DMS114 treated with DMSO at 0.1 percent for 48 hours (cell line): ENCODE results near the gene SFT2D1.
"Not testable (repeated sequence)": the region's sequence is repeated elsewhere in the genome, so short reads cannot be mapped to it uniquely, and the experiment has no call there.

ENCODE experiments used
- DNase-seq: peaks from one replicate; lab custom pipeline; 2025; ENCODE audit not compliant: unreplicated experiment; lab: John Stamatoyannopoulos, UW

The SFT2D1 gene

GRCh38 chr6:166342349-166343149, at the start of gene SFT2D1:
Gene SFT2D1 (minus strand): TSS chr6:166342545. CDS start chr6:166342481, 64 bp downstream.
- DNase-seq, result peak; percentile 9

GRCh38 chr6:166389119-166389518, 46.8 kb upstream of the SFT2D1 start:
- DNase-seq, result no peak

DNA sequence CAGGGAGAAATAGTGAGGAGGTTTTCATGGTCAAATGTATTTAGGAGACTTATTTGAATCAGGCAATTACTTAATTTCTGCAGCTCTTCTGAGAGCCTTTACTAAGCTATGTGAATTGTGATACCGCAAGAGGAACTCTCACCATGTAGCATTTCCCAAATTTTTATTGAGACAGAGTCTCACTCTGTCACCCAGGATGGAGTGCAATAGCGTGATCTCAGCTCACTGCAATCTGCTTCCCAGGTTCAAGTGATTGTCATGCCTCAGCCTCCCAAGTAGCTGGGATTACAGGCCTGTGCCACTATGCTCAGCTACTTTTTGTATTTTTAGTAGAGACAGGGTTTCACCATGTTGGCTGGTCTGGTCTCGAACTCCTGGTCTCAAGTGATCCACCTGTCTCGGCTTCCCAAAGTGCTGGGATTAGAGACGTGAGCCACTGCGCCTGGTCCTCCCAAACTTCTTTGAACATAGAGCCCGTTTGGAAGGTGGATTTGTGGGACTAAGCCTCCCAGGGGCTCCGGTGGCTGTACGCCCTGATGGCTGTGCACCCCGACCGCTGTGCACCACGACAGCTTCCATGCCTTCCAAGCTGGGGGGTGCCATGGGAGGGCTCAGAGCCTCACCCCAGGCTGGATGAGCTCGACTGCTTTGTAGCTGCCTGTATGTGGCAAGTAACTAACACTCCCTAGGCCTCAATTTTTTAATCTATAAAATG, 46.1 kb upstream of the SFT2D1 start:
- DNase-seq, result no peak

- DNase-seq, result no peak
Observed at GRCh38 chr6:166387642-166388289, 45.4 kb upstream of the SFT2D1 start.

- DNase-seq, result not testable (repeated sequence)
Observed at GRCh38 chr6:166387098-166387497, 44.8 kb upstream of the SFT2D1 start.

DNA sequence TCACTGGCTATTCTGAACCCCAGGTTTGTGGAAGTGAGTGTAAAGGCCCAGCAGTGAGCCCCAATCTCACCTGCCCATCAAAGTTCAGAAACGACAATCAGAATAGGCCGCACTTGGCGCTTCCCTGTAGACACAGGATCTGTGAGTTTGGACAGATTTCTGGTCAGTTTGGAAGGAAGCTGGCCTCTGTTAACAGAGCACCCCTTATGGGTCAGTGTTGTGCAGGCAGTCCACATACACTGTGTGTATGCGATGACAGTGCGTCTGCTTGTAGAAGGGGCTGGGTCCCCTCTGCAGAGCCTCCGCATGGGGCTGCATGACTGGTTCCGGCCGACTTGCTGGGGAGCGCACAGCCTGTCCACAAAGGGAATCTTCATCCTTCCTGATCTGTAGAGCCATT, 43.8 kb upstream of the SFT2D1 start:
- no peak for DNase-seq

- not testable (repeated sequence) for DNase-seq
Observed at GRCh38 chr6:166383802-166384363, 41.5 kb upstream of the SFT2D1 start.

DNA sequence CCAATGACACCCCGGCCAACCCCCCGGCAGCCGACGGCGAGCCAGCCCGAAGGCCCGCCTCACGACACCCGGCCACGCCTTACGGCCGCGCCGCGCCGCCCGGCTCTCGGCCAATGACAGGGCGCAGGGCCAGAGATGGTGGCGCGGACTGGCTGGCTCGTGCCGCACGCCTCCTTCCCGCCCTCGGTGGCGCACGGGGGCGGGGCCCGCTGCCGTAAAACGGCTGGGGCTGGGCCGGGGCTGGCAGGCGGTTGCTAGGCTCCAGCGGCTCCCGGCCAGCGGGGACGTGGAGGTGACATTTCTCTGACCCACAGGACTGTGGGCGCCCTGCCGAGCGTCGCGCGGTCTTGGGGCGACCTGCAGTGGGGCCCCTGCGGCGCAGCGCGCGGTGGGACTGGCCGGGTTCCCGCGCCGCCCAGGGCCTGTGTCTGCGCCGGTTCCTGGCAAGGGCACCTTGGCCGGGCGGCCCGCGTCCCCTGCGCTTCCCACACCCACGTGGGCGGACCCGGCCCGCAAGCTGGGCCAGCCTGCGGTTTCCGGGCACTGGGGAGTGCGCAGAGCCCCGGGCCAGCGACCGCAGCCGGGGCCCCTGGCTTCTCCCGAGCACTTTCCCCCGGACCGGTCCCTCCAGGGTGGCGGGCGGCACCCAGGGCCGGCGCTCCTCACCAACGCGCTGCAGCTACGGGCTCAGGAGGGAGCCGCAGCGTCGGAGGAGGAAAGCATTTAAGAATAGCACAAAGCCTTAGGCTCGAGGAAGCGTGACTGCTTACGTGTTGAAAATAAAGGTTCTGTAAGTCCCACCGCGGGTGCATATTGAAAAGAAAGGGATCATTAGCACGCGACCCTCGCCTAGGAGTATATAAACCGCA, 40.8 kb upstream of the SFT2D1 start, which contains the start of gene MPC1:
MPC1 (minus strand) TSS at position 8 of the 869 bp plus-strand sequence. CDS start 64 bp downstream, outside the sequence.
- peak; percentile 78 for DNase-seq

DNA sequence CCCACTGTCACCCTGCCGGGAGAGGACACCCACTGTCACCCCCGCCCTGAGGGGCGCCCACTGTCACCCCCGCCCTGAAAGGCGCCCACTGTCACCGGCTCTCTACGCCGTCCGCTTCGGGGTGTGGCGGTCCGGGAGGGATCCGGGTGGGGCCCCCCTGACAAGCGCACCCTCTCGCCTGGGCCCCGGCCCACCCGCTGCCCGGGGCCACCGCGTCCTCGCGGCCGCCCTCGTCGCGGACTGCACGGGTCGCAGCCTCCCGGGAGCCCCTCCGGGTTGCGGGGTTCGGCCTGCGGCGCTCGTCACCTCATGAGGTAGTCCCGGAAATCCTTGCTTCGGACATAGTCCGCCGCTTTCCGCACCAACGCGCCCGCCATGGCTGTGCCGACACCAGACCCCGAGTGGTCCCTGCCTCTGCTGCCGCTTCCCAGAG, 40.2 kb upstream of the SFT2D1 start:
- DNase-seq, result no peak

- DNase-seq, result peak; percentile 7
Observed at GRCh38 chr6:166381733-166382499, 39.6 kb upstream of the SFT2D1 start.

GRCh38 chr6:166381381-166381732, 39.0 kb upstream of the SFT2D1 start:
- no peak for DNase-seq

DNA sequence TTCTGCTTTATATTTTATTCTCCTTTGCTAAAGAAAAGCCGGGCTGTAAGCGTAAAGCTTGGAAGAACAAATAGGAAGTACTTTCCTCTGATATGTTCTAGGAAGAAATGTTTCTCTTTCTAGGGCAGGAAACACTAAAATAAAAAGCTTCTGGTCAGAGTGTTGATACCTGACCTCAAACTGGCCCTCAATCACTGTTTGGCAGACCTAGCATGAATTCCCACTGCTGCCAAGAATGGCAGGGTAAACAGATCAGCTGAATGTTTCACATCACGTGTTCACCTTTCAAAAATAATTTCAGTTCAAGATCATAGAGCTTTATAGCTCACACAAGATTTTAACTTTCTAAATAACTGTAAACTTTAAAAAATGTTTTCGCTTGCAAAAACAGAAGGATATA, 37.5 kb upstream of the SFT2D1 start:
- DNase-seq, result no peak

GRCh38 chr6:166379103-166379586, 36.8 kb upstream of the SFT2D1 start:
- DNase-seq, result no peak

- no peak for DNase-seq
Observed at GRCh38 chr6:166377721-166378120, 35.4 kb upstream of the SFT2D1 start.

DNA sequence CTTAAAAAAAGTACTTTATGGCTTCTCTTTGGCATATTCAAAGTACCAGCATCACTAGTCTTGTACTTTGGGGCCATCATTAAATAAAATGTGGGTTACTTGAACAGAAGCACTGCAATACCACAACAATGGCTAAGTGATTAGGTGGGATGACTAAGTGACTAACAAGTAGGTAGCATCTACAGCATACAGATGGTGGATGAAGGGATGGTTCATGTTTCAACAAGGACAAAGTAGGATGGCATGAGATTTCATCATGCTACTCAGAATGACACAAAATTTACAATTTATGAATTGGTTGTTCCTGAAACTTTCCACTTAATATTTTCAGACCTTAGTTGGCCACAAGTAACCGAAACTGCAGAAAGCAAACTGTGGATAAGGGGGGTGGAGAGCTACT, 32.7 kb upstream of the SFT2D1 start:
- no peak for DNase-seq

- DNase-seq, result no peak
Observed at GRCh38 chr6:166370489-166370888, 28.1 kb upstream of the SFT2D1 start.

DNA sequence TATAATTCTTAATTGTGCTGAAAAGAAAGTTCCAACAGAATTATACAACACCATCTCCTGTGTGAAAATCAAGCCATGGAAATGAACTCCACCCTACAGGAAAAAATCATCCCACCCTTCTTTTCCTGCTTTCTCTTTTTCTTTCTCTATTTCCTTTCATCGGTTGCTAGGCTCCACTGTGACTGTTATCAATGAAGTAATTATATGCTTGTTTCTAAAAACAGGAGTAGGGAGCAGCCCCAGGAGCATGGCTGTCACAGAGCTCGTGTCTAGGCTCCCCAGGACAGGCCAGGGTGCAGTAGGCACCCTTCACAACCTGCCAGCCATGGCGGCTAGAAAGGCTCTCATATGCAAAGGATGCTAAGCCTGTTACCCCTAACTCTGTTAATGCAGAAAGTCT, 27.4 kb upstream of the SFT2D1 start:
- no peak for DNase-seq

DNA sequence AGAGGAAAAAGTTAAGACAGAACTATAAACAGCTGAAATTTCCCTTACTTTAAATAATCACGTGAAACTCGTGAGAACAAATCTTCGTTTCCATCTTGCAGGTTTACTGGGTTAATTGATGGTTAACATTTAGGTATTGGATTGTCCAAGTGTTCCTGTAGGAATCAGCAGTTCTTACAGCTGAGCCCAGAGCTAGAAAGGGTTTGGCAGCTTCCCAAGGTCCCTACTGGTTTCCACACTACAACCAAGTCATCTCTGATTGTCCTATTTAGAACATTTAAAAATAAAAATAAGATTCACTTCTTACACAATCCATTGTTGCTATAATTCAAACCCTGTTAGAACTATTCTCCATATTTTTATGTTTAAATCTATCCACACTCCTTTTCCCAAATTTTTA, 24.6 kb upstream of the SFT2D1 start:
- DNase-seq, result no peak

- DNase-seq, result no peak
Observed at GRCh38 chr6:166365806-166366205, 23.5 kb upstream of the SFT2D1 start.

- DNase-seq, result no peak
Observed at GRCh38 chr6:166365221-166365620, 22.9 kb upstream of the SFT2D1 start.
